ENCODE measurements around the gene LUC7L2.

LUC7L2 gene

DNA sequence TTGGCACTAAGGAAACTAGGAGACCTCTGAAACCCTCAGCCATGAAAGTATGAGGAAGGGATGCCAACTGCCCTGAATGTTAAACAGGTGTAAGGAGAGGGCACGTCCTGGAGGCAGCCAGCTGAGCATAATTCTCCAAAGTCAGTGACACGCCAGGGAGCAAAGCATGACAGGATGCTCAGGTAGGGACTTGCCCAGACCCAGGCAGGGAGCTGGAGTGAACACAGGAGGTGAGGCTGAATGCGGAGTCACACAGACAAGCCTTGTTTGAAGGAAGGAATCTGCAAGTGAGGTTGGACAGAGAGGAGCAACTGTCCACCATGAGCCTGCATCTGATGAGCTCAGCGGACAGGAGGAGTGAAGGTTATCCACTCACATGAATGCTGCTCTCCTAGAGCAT lies 82.3 kb downstream of the LUC7L2 start:
- Histone ChIP-seq H4K20me1 (ENCODE audit: insufficient read depth) (no peaks in the 10 kb centered on the region), H3K4me2 (no peak overlapping the region), H2AFZ (ENCODE audit: low read depth) (no peak overlapping the region), H3K27me3 (ENCODE audit: insufficient read depth, low read depth) (no peaks in the 10 kb centered on the region), H3K79me2 (ENCODE audit: insufficient read depth, low read depth) (no peaks in the 10 kb centered on the region), H3K9ac (no peak overlapping the region), H3K27ac (no peak overlapping the region), H3K36me3 (ENCODE audit: insufficient read depth) (no peaks in the 10 kb centered on the region), H3K4me3 (IDR thresholded peaks at IDR 0.05; ENCODE audit: insufficient read depth, low read depth, low read length) (no peak overlapping the region), H3K4me1 (ENCODE audit: low read depth, poor library complexity, severe bottlenecking) (no peaks in the 10 kb centered on the region)
- TF ChIP-seq, protein P1, sequence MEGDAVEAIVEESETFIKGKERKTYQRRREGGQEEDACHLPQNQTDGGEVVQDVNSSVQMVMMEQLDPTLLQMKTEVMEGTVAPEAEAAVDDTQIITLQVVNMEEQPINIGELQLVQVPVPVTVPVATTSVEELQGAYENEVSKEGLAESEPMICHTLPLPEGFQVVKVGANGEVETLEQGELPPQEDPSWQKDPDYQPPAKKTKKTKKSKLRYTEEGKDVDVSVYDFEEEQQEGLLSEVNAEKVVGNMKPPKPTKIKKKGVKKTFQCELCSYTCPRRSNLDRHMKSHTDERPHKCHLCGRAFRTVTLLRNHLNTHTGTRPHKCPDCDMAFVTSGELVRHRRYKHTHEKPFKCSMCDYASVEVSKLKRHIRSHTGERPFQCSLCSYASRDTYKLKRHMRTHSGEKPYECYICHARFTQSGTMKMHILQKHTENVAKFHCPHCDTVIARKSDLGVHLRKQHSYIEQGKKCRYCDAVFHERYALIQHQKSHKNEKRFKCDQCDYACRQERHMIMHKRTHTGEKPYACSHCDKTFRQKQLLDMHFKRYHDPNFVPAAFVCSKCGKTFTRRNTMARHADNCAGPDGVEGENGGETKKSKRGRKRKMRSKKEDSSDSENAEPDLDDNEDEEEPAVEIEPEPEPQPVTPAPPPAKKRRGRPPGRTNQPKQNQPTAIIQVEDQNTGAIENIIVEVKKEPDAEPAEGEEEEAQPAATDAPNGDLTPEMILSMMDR (conservative IDR thresholded peaks at IDR 0.05; ENCODE audit: low read depth, low read length) = no peak

DNA sequence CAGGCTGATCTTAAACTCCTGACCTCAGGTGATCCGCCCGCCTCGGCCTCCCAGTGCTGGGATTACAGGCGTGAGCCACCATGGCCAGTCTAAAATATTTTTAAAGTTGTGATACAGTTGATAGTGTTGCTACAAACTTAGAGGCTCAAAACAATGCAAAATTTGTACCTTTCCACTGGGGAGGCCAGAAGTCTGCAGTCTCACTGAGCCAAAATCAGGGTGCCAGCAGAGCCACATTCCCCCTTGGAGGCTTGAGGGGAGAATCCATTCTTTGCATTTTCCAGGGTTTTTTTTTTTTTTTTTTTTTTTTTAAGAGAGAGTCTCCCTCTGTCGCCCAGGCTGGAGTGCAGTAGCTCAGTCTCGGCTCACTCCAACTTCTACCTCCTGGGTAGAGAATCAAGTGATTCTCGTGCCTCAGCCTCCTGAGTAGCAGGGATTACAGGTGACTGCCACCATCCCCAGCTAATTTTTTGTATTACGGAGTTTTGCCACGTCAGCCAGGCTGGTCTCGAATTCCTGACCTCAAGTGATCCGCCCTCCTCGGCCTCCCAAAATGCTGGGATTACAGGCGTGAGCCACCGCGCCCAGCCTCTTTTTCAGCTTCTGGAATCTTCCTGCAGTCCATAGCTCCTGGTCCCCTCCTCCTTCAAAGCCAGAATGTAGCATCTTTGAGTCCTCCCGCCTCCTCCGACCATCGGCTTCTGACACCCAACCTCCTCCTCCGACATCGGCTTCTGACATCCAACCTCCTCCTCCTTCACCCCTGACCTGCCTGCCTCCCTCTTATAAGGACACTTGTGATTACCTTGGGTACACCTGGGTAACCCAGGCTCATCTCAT lies 86.6 kb downstream of the LUC7L2 start:
- no peaks in the 10 kb centered on the region for H3K4me1 ChIP-seq (ENCODE audit: low read depth, poor library complexity, severe bottlenecking)
- H3K4me2 ChIP-seq = no peak overlapping the region
- H3K79me2 ChIP-seq (ENCODE audit: insufficient read depth, low read depth) = no peaks in the 10 kb centered on the region
- no peaks in the 10 kb centered on the region for H3K27me3 ChIP-seq (ENCODE audit: insufficient read depth, low read depth)
- no peaks in the 10 kb centered on the region for H4K20me1 ChIP-seq (ENCODE audit: insufficient read depth)
- H2AFZ ChIP-seq (ENCODE audit: low read depth) = no peak overlapping the region
- H3K9ac ChIP-seq = no peak overlapping the region
- H3K4me3 ChIP-seq (IDR thresholded peaks at IDR 0.05; ENCODE audit: insufficient read depth, low read depth, low read length) = no peak overlapping the region
- H3K27ac ChIP-seq = no peak overlapping the region
- no peaks in the 10 kb centered on the region for H3K36me3 ChIP-seq (ENCODE audit: insufficient read depth)
- TF ChIP-seq, protein P1 (conservative IDR thresholded peaks at IDR 0.05; ENCODE audit: low read depth, low read length) = no peak

DNA sequence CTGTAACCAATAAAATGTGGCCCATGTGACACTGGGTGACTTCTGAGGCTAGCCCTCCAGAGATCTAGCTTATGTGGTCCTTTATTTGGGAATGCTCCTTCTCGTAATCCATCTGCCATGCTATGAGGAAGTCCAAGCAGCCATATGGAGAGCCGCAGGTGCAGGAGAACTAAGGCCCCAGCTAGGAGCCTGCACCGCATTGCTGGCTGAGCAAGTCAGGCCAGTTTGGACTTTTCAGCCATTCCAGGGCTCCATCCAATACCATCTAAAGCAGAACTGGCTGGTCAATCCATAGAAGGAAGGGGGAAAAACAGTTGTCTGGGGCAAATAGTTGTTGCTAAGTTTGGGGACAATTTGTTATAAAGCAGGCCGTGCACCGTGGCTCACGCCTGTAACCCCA lies 91.2 kb downstream of the LUC7L2 start:
- Histone ChIP-seq H4K20me1 (ENCODE audit: insufficient read depth) (no peaks in the 10 kb centered on the region), H3K4me3 (IDR thresholded peaks at IDR 0.05; ENCODE audit: insufficient read depth, low read depth, low read length) (no peak overlapping the region), H2AFZ (ENCODE audit: low read depth) (no peak overlapping the region), H3K4me2 (no peak overlapping the region), H3K4me1 (ENCODE audit: low read depth, poor library complexity, severe bottlenecking) (no peaks in the 10 kb centered on the region), H3K36me3 (ENCODE audit: insufficient read depth) (no peaks in the 10 kb centered on the region), H3K9ac (no peak overlapping the region), H3K79me2 (ENCODE audit: insufficient read depth, low read depth) (no peaks in the 10 kb centered on the region), H3K27ac (no peak overlapping the region), H3K27me3 (ENCODE audit: insufficient read depth, low read depth) (no peaks in the 10 kb centered on the region)
- TF ChIP-seq, protein P1 (conservative IDR thresholded peaks at IDR 0.05; ENCODE audit: low read depth, low read length) = no peak

DNA sequence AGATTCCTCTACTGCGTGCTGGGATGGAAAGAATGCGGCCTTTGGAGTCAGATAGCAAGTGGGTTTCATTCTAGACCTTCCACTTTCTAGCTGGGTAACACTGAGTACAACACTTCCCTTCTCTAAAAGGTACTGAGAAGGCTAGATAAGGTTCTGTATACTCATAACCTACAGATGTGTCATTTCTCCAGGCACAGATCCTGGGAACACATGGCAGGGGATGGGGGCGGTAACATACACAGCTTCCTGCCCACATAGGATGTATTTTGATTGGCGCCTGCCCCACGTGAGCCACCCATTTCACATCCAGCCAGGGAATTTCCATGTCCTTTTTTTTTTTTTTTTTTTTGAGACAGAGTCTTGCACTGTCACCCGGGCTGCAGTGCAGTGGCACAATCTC lies 91.9 kb downstream of the LUC7L2 start:
- Histone ChIP-seq H4K20me1 (ENCODE audit: insufficient read depth) (no peaks in the 10 kb centered on the region), H3K4me3 (IDR thresholded peaks at IDR 0.05; ENCODE audit: insufficient read depth, low read depth, low read length) (no peak overlapping the region), H3K36me3 (ENCODE audit: insufficient read depth) (no peaks in the 10 kb centered on the region), H3K4me2 (no peak overlapping the region), H3K9ac (no peak overlapping the region), H2AFZ (ENCODE audit: low read depth) (no peak overlapping the region), H3K27ac (no peak overlapping the region), H3K79me2 (ENCODE audit: insufficient read depth, low read depth) (no peaks in the 10 kb centered on the region), H3K27me3 (ENCODE audit: insufficient read depth, low read depth) (no peaks in the 10 kb centered on the region), H3K4me1 (ENCODE audit: low read depth, poor library complexity, severe bottlenecking) (no peaks in the 10 kb centered on the region)
- TF ChIP-seq, protein P1 (conservative IDR thresholded peaks at IDR 0.05; ENCODE audit: low read depth, low read length) = no peak

Data from KMS-11 (cell line).